Measurements from ENCODE around the gene ZSCAN25. TPM values are rescaled to one million over a fixed set of nuclear protein-coding genes. Genes with fewer than 3 reads are reported as not detected.
"Not testable (repeated sequence)": the region's sequence is repeated elsewhere in the genome, so short reads cannot be mapped to it uniquely, and the experiment has no call there.

ZSCAN25 gene
- total RNA-seq, 1 experiment from 2014 or later: 3.8 TPM

- Histone ChIP-seq H3K27me3 (no peaks in the 10 kb centered on the region), H3K36me3 (peaks cover 7% of the 10 kb centered on the region), H3K4me3 (no peak overlapping the region), H3K9me3 (no peaks in the 10 kb centered on the region)
- no peak for DNase-seq
Observed at GRCh38 chr7:99628471-99629465, 12.0 kb downstream of the ZSCAN25 start.

GRCh38 chr7:99629643-99630042 lies 12.9 kb downstream of the ZSCAN25 start:
- no peaks in the 10 kb centered on the region for H3K27me3 ChIP-seq
- H3K9me3 ChIP-seq: no peaks in the 10 kb centered on the region
- H3K4me3 ChIP-seq: no peak overlapping the region
- no peak for DNase-seq
- H3K36me3 ChIP-seq: peaks cover 7% of the 10 kb centered on the region

GRCh38 chr7:99631295-99632109 lies 14.8 kb downstream of the ZSCAN25 start:
- H3K36me3 ChIP-seq: peaks cover 7% of the 10 kb centered on the region
- H3K9me3 ChIP-seq: no peaks in the 10 kb centered on the region
- DNase-seq: peak; percentile 9
- H3K4me3 ChIP-seq: no peak overlapping the region
- no peaks in the 10 kb centered on the region for H3K27me3 ChIP-seq

- not testable (repeated sequence) for DNase-seq, H3K27me3 ChIP-seq, H3K36me3 ChIP-seq, H3K4me3 ChIP-seq, H3K9me3 ChIP-seq
Observed at GRCh38 chr7:99637414-99637813, 20.7 kb downstream of the ZSCAN25 start.

- Histone ChIP-seq H3K4me3 (no peak overlapping the region), H3K36me3 (no peaks in the 10 kb centered on the region), H3K9me3 (no peaks in the 10 kb centered on the region), H3K27me3 (no peaks in the 10 kb centered on the region)
- DNase-seq: no peak
Observed at GRCh38 chr7:99638731-99639130, 22.0 kb downstream of the ZSCAN25 start.

- Histone ChIP-seq H3K9me3 (no peaks in the 10 kb centered on the region), H3K27me3 (no peaks in the 10 kb centered on the region), H3K36me3 (no peaks in the 10 kb centered on the region), H3K4me3 (no peak overlapping the region)
- DNase-seq: no peak
Observed at GRCh38 chr7:99639267-99639666, 22.5 kb downstream of the ZSCAN25 start.

GRCh38 chr7:99642027-99642426 lies 25.3 kb downstream of the ZSCAN25 start:
- Histone ChIP-seq H3K4me3 (no peak overlapping the region), H3K9me3 (no peaks in the 10 kb centered on the region), H3K27me3 (no peaks in the 10 kb centered on the region), H3K36me3 (no peaks in the 10 kb centered on the region)
- DNase-seq: no peak

GRCh38 chr7:99643464-99643863 lies 26.7 kb downstream of the ZSCAN25 start:
- DNase-seq: no peak
- Histone ChIP-seq H3K9me3 (no peaks in the 10 kb centered on the region), H3K27me3 (no peaks in the 10 kb centered on the region), H3K4me3 (no peak overlapping the region), H3K36me3 (no peaks in the 10 kb centered on the region)

- Histone ChIP-seq H3K36me3 (no peaks in the 10 kb centered on the region), H3K4me3 (no peak overlapping the region), H3K9me3 (no peaks in the 10 kb centered on the region), H3K27me3 (no peaks in the 10 kb centered on the region)
- no peak for DNase-seq
Observed at GRCh38 chr7:99644431-99644830, 27.7 kb downstream of the ZSCAN25 start.

- no peaks in the 10 kb centered on the region for H3K27me3 ChIP-seq
- no peaks in the 10 kb centered on the region for H3K36me3 ChIP-seq
- no peak overlapping the region for H3K4me3 ChIP-seq
- no peaks in the 10 kb centered on the region for H3K9me3 ChIP-seq
- no peak for DNase-seq
Observed at GRCh38 chr7:99645590-99645989, 28.8 kb downstream of the ZSCAN25 start.

- Histone ChIP-seq H3K27me3 (no peaks in the 10 kb centered on the region), H3K9me3 (no peaks in the 10 kb centered on the region), H3K36me3 (no peaks in the 10 kb centered on the region), H3K4me3 (no peak overlapping the region)
- no peak for DNase-seq
Observed at GRCh38 chr7:99648843-99649242, 32.1 kb downstream of the ZSCAN25 start.

- no peak overlapping the region for H3K4me3 ChIP-seq
- H3K9me3 ChIP-seq: no peaks in the 10 kb centered on the region
- no peaks in the 10 kb centered on the region for H3K36me3 ChIP-seq
- DNase-seq: no peak
- H3K27me3 ChIP-seq: no peaks in the 10 kb centered on the region
Observed at GRCh38 chr7:99651290-99651689, 34.5 kb downstream of the ZSCAN25 start.

GRCh38 chr7:99652671-99653070 lies 35.9 kb downstream of the ZSCAN25 start:
- H3K9me3 ChIP-seq: no peaks in the 10 kb centered on the region
- no peak for DNase-seq

GRCh38 chr7:99653269-99653668 lies 36.5 kb downstream of the ZSCAN25 start:
- not testable (repeated sequence) for H3K9me3 ChIP-seq, H3K27me3 ChIP-seq, DNase-seq, H3K36me3 ChIP-seq, H3K4me3 ChIP-seq

More at GRCh38 chr7:99652671-99653070, 35.9 kb downstream of the ZSCAN25 start:
- Histone ChIP-seq H3K4me3 (no peak overlapping the region), H3K27me3 (no peaks in the 10 kb centered on the region), H3K36me3 (no peaks in the 10 kb centered on the region)

- Histone ChIP-seq H3K4me3 (no peak overlapping the region), H3K36me3 (no peaks in the 10 kb centered on the region), H3K9me3 (no peaks in the 10 kb centered on the region), H3K27me3 (no peaks in the 10 kb centered on the region)
- no peak for DNase-seq
Observed at GRCh38 chr7:99653754-99654153, 37.0 kb downstream of the ZSCAN25 start.

GRCh38 chr7:99654626-99655025 lies 37.9 kb downstream of the ZSCAN25 start:
- DNase-seq, H3K36me3 ChIP-seq, H3K4me3 ChIP-seq, H3K9me3 ChIP-seq, H3K27me3 ChIP-seq: not testable (repeated sequence)

GRCh38 chr7:99657879-99658278 lies 41.1 kb downstream of the ZSCAN25 start:
- H3K36me3 ChIP-seq, DNase-seq, H3K9me3 ChIP-seq, H3K27me3 ChIP-seq, H3K4me3 ChIP-seq: not testable (repeated sequence)

Measured in MG63 (cell line).